Measurements from ENCODE around the gene WARS2. TPM values are rescaled to one million over a fixed set of nuclear protein-coding genes. Genes with fewer than 3 reads are reported as not detected.

WARS2 gene
- total RNA-seq, 1 experiment from 2014 or later: 13.3 TPM

DNA sequence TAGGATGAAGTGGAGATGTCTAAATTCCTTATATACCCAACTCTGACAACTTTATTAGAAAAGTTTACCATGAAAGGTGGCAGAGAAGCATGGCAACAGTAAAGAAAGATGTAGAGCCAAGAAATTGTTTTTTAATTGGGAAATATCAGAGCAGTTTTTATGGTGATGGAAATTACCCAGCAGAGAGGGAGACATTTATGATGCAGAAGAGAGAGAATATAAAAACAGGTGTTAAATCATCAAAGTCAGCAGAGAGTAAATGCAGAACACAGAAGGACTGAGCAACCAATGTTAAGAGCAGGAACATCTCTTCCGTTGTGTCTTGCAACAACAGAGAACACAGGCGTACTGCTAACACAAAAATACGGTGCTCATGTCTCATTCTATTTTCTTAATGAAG lies 28.2 kb downstream of the WARS2 start:
- POLR2A ChIA-PET (ENCODE audit: low non-redundant PET): no interaction called here

DNA sequence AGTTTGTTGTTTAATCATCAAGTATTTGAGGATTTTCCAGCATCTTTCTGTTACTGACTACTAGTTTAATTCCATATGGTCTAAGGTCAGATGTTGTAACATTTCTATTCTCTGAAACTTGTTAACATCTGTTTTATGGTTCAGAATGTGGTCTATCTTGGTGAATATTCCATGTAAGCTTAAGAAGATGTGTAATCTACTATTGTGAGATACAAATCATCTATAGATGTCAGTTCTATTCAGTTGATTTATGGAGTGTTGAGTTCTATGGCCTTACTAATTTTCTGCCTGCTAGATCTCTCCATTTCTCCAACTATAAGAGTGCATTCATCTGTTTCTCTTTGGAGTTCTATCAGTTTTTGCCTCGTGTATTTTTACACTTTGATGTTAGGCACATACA lies 31.5 kb downstream of the WARS2 start:
- intact Hi-C loops (cut with micrococcal nuclease; ENCODE audit: unreplicated experiment): no loop called here
- Histone ChIP-seq H3K27ac (ENCODE audit: low read depth, low read length, poor library complexity, severe bottlenecking) (no peak overlapping the region), H3K9me3 (ENCODE audit: low read depth, low read length, poor library complexity, severe bottlenecking) (no peaks in the 10 kb centered on the region), H3K27me3 (replicated peaks; ENCODE audit: insufficient read depth, low read depth, low read length, poor library complexity) (no peaks in the 10 kb centered on the region), H3K4me3 (ENCODE audit: low read depth, low read length, poor library complexity, severe bottlenecking) (no peak overlapping the region), H3K36me3 (ENCODE audit: insufficient read depth, low read length, poor library complexity, severe bottlenecking) (no peaks in the 10 kb centered on the region), H3K4me1 (ENCODE audit: insufficient read depth, low read length, poor library complexity, severe bottlenecking) (no peaks in the 10 kb centered on the region)
- no peak for DNase-seq (ENCODE audit: low spot score)
- TF ChIP-seq, protein P1, sequence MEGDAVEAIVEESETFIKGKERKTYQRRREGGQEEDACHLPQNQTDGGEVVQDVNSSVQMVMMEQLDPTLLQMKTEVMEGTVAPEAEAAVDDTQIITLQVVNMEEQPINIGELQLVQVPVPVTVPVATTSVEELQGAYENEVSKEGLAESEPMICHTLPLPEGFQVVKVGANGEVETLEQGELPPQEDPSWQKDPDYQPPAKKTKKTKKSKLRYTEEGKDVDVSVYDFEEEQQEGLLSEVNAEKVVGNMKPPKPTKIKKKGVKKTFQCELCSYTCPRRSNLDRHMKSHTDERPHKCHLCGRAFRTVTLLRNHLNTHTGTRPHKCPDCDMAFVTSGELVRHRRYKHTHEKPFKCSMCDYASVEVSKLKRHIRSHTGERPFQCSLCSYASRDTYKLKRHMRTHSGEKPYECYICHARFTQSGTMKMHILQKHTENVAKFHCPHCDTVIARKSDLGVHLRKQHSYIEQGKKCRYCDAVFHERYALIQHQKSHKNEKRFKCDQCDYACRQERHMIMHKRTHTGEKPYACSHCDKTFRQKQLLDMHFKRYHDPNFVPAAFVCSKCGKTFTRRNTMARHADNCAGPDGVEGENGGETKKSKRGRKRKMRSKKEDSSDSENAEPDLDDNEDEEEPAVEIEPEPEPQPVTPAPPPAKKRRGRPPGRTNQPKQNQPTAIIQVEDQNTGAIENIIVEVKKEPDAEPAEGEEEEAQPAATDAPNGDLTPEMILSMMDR (conservative IDR thresholded peaks at IDR 0.05; ENCODE audit: low read depth, low read length): no peak
- TF ChIP-seq EZH2 (IDR thresholded peaks at IDR 0.05; ENCODE audit: borderline replicate concordance, low read depth, low read length, poor library complexity, severe bottlenecking): no peak
- no TSS peak for BruUV-seq (replicated peaks)
- ChIA-PET POLR2A (ENCODE audit: low non-redundant PET) (no interaction called here), CTCF (no interaction called here)

More for the DNA sequence above, 28.2 kb downstream of the WARS2 start:
- intact Hi-C loops (cut with micrococcal nuclease; ENCODE audit: unreplicated experiment): no loop called here
- Histone ChIP-seq H3K4me3 (ENCODE audit: low read depth, low read length, poor library complexity, severe bottlenecking) (no peak overlapping the region), H3K9me3 (ENCODE audit: low read depth, low read length, poor library complexity, severe bottlenecking) (no peaks in the 10 kb centered on the region), H3K4me1 (ENCODE audit: insufficient read depth, low read length, poor library complexity, severe bottlenecking) (peaks cover 3% of the 10 kb centered on the region), H3K27ac (ENCODE audit: low read depth, low read length, poor library complexity, severe bottlenecking) (no peak overlapping the region), H3K36me3 (ENCODE audit: insufficient read depth, low read length, poor library complexity, severe bottlenecking) (no peaks in the 10 kb centered on the region), H3K27me3 (replicated peaks; ENCODE audit: insufficient read depth, low read depth, low read length, poor library complexity) (no peaks in the 10 kb centered on the region)
- no peak for DNase-seq (ENCODE audit: low spot score)
- BruUV-seq (replicated peaks): no TSS peak
- CTCF ChIA-PET: no interaction called here
- TF ChIP-seq EZH2 (IDR thresholded peaks at IDR 0.05; ENCODE audit: borderline replicate concordance, low read depth, low read length, poor library complexity, severe bottlenecking): no peak
- TF ChIP-seq, protein P1 (conservative IDR thresholded peaks at IDR 0.05; ENCODE audit: low read depth, low read length): no peak

- no TSS peak for BruUV-seq (replicated peaks)
- H3K27me3 ChIP-seq (replicated peaks; ENCODE audit: insufficient read depth, low read depth, low read length, poor library complexity): no peaks in the 10 kb centered on the region
- no peak for DNase-seq (ENCODE audit: low spot score)
- intact Hi-C loops (cut with micrococcal nuclease; ENCODE audit: unreplicated experiment): no loop called here
- H3K4me1 ChIP-seq (ENCODE audit: insufficient read depth, low read length, poor library complexity, severe bottlenecking): no peaks in the 10 kb centered on the region
- H3K9me3 ChIP-seq (ENCODE audit: low read depth, low read length, poor library complexity, severe bottlenecking): no peaks in the 10 kb centered on the region
- H3K36me3 ChIP-seq (ENCODE audit: insufficient read depth, low read length, poor library complexity, severe bottlenecking): no peaks in the 10 kb centered on the region
- CTCF ChIA-PET: no interaction called here
- H3K27ac ChIP-seq (ENCODE audit: low read depth, low read length, poor library complexity, severe bottlenecking): no peak overlapping the region
- no peak overlapping the region for H3K4me3 ChIP-seq (ENCODE audit: low read depth, low read length, poor library complexity, severe bottlenecking)
- no peak for TF ChIP-seq EZH2 (IDR thresholded peaks at IDR 0.05; ENCODE audit: borderline replicate concordance, low read depth, low read length, poor library complexity, severe bottlenecking)
- TF ChIP-seq, protein P1 (conservative IDR thresholded peaks at IDR 0.05; ENCODE audit: low read depth, low read length): no peak
- POLR2A ChIA-PET (ENCODE audit: low non-redundant PET): no interaction called here
Observed at GRCh38 chr1:119103764-119104163, 36.7 kb downstream of the WARS2 start.
